Transverse colon (tissue), 4 donors: Measurements from ENCODE around the gene GLI1. TPM values are rescaled to one million over a fixed set of nuclear protein-coding genes. Genes with fewer than 3 reads are reported as not detected.

Experiments used
- DNase-seq: peaks from one replicate; pipeline ENCODE4 v3.0.0-alpha.2; 2019
- H3K27ac ChIP-seq, 4 donors: fragments of 200-600 bp; sonication (generic); 2 replicates each; pipeline ENCODE4 v1.5.1; 2016 to 2018; ENCODE audit warnings: inconsistent platforms in 4 of 4
- H3K27me3 ChIP-seq: fragments of 200-600 bp; sonication (generic); 2 replicates; pipeline ENCODE4 v1.5.1; 2017; ENCODE audit warnings: inconsistent platforms
- H3K36me3 ChIP-seq, 4 donors: fragments of 200-600 bp; sonication (generic); 2 replicates each; pipeline ENCODE4 v1.5.1; 2017 to 2019; ENCODE audit warnings: inconsistent platforms in 4 of 4
- H3K4me1 ChIP-seq, 4 donors: fragments of 200-600 bp; sonication (generic); 2 replicates each; pipeline ENCODE4 v1.5.1; 2017 to 2020; ENCODE audit warnings: inconsistent platforms in 4 of 4
- H3K4me3 ChIP-seq, 4 donors: fragments of 200-600 bp; sonication (generic); 1 replicate in 1 of 4; 2 replicates in 3 of 4; pipeline versions ENCODE4 v1.5.1 to v1.6.1; 2017 to 2019; ENCODE audit warnings: inconsistent platforms in 4 of 4
- H3K9me3 ChIP-seq, 2 donors: fragments of 200-600 bp; sonication (generic); 2 replicates each; pipeline ENCODE4 v1.5.1; 2017 to 2019; ENCODE audit warnings: inconsistent platforms in 2 of 2
- CTCF ChIP-seq, 5 experiments: fragments of 200-600 bp in 3 of 5; fragments of 450-650 bp in 2 of 5; sonication (generic) in 3 of 5; IDR thresholded peaks; 1 replicate in 2 of 5; 2 replicates in 3 of 5; pipeline ENCODE4 v1.5.1; 2016 to 2017; ENCODE audit warnings: antibody characterized with exemption in 5 of 5, inconsistent platforms in 3 of 5, mild to moderate bottlenecking in 2 of 5, moderate library complexity in 1 of 5
- EP300 ChIP-seq: sonication (generic); formaldehyde crosslinking; IDR thresholded peaks from one replicate; pipeline ENCODE4 v1.6.1; 2017; ENCODE audit warnings: antibody characterized with exemption, low read depth
- POLR2A ChIP-seq: fragments of 450-650 bp; IDR thresholded peaks from one replicate; pipeline ENCODE4 v1.6.1; 2016; ENCODE audit warnings: antibody characterized with exemption, mild to moderate bottlenecking, moderate library complexity
- POLR2AphosphoS5 ChIP-seq, 3 donors: sonication (generic); formaldehyde crosslinking; IDR thresholded peaks; one replicate each; pipeline ENCODE4 v1.6.1; 2016; ENCODE audit warnings: antibody characterized with exemption in 3 of 3
- WGBS, 2 donors: methylation state at CpG; one replicate each; pipeline ENCODE4 v1.1.5; 2018; ENCODE audit warnings: low coverage in 1 of 2; 5-methylcytosine and 5-hydroxymethylcytosine counted together
- in situ Hi-C, 4 donors: fragments of 200-750 bp; cut with MboI; loops; one replicate each; pipeline versions ENCODE4 v1.15.0 to v1.15.1; 2017; ENCODE audit warnings: low sequenced_read_pairs in 3 of 4, low pct_ligation_motif_present in 1 of 4, low pct_unique_long_range_greater_than_20kb in 1 of 4
- intact Hi-C: fragments of 100-400 bp; cut with DNase I; formaldehyde crosslinking; loops from one replicate; pipeline ENCODE4 v1.15.1; 2023; ENCODE audit warnings: low total_unique reads
- total RNA-seq, 4 donors: library from RNA; depleted of rRNA; stranded (reverse); fragments of >200 nt; gene quantifications; one replicate each; pipeline ENCODE4 v1.1.0, GENCODE V29; 2016

Gene GLI1
- total RNA-seq, 4 donors from 2014 or later = 0.41 to 1.2 (median 0.79) TPM; not detected in 1

- intact Hi-C loops = no loop called here
- peaks cover 25 to 38% (median 30%) of the 10 kb centered on the region in 4 donors for H3K4me1 ChIP-seq
- in situ Hi-C loops = no loop called here
- no peaks in the 10 kb centered on the region for H3K9me3 ChIP-seq
- no peak overlapping the region for H3K27ac ChIP-seq
- WGBS, 2 donors = 36 to 60% methylated on average over 1 to 12 of the region's 15 CpGs
- H3K4me3 ChIP-seq = no peak overlapping the region
- no peak for TF ChIP-seq POLR2AphosphoS5 (IDR thresholded peaks at IDR 0.05)
- TF ChIP-seq EP300 = no peak
- TF ChIP-seq CTCF (IDR thresholded peaks at IDR 0.05) = peak; percentile 44 to 61 (median 51)
- no peak for TF ChIP-seq POLR2A
- DNase-seq = no peak
- H3K27me3 ChIP-seq = peaks cover 12% of the 10 kb centered on the region
- H3K36me3 ChIP-seq = no peaks in the 10 kb centered on the region
Observed at GRCh38 chr12:57456145-57456700, 3.4 kb upstream of the GLI1 start.

- intact Hi-C loops (no loop called here), in situ Hi-C loops (no loop called here)
- no peaks in the 10 kb centered on the region for H3K9me3 ChIP-seq
- H3K36me3 ChIP-seq = no peaks in the 10 kb centered on the region
- peaks cover 27 to 44% (median 35%) of the 10 kb centered on the region in 4 donors for H3K4me1 ChIP-seq
- no peak for TF ChIP-seq EP300
- no peak overlapping the region for H3K4me3 ChIP-seq
- 86% methylated on average over 3 to 6 of the region's 6 CpGs for WGBS, 2 donors
- H3K27me3 ChIP-seq = peaks cover 15% of the 10 kb centered on the region
- H3K27ac ChIP-seq = no peak overlapping the region
- DNase-seq = no peak
Observed at GRCh38 chr12:57456737-57457490, 2.7 kb upstream of the GLI1 start.

GRCh38 chr12:57458665-57459054, 925 bp upstream of the GLI1 start:
- no peak for DNase-seq
- in situ Hi-C loops (no loop called here), intact Hi-C loops (no loop called here)
- WGBS, 2 donors = 24 to 57% methylated on average over 1 to 3 of the region's 3 CpGs
- Histone ChIP-seq H3K4me1 (peaks cover 19 to 46% (median 31%) of the 10 kb centered on the region in 4 donors), H3K9me3 (no peaks in the 10 kb centered on the region), H3K36me3 (no peaks in the 10 kb centered on the region), H3K27ac (peak overlapping the region; percentile 84 to 88 (median 88)), H3K4me3 (peak overlapping the region in 3 of 4 donors; percentile 37 to 84 (median 56)), H3K27me3 (peaks cover 15% of the 10 kb centered on the region)
- TF ChIP-seq POLR2A (no peak), EP300 (no peak), CTCF (IDR thresholded peaks at IDR 0.05) (no peak), POLR2AphosphoS5 (IDR thresholded peaks at IDR 0.05) (no peak)

- in situ Hi-C loops (no loop called here), intact Hi-C loops (no loop called here)
- peaks cover 15% of the 10 kb centered on the region for H3K27me3 ChIP-seq
- peak overlapping the region; percentile 84 to 88 (median 88) for H3K27ac ChIP-seq
- peak; percentile 95 for DNase-seq
- peaks cover 19 to 46% (median 31%) of the 10 kb centered on the region in 4 donors for H3K4me1 ChIP-seq
- no peaks in the 10 kb centered on the region for H3K36me3 ChIP-seq
- no peaks in the 10 kb centered on the region for H3K9me3 ChIP-seq
- TF ChIP-seq POLR2A = peak; percentile 41
- peak in 1 of 3 donors; percentile 41 for TF ChIP-seq POLR2AphosphoS5 (IDR thresholded peaks at IDR 0.05)
- TF ChIP-seq CTCF (IDR thresholded peaks at IDR 0.05) = peak; percentile 95 to 100 (median 95)
- no peak for TF ChIP-seq EP300
- 1% methylated on average over 24 of the region's 24 CpGs; no CpG with 5 or more reads in 1 of the 2 donors for WGBS, 2 donors
- H3K4me3 ChIP-seq = peak overlapping the region; percentile 27 to 84 (median 46)
Observed at GRCh38 chr12:57459055-57459749, 383 bp upstream of the GLI1 start.
